Transverse colon (tissue), 4 donors: ENCODE measurements around the gene NANOS1. TPM values are rescaled to one million over a fixed set of nuclear protein-coding genes. Genes with fewer than 3 reads are reported as not detected.

Experiments used
- DNase-seq: peaks from one replicate; pipeline ENCODE4 v3.0.0-alpha.2; 2019
- H3K27ac ChIP-seq, 4 donors: fragments of 200-600 bp; sonication (generic); 2 replicates each; pipeline ENCODE4 v1.5.1; 2016 to 2018; ENCODE audit warnings: inconsistent platforms in 4 of 4
- H3K27me3 ChIP-seq: fragments of 200-600 bp; sonication (generic); 2 replicates; pipeline ENCODE4 v1.5.1; 2017; ENCODE audit warnings: inconsistent platforms
- H3K36me3 ChIP-seq, 4 donors: fragments of 200-600 bp; sonication (generic); 2 replicates each; pipeline ENCODE4 v1.5.1; 2017 to 2019; ENCODE audit warnings: inconsistent platforms in 4 of 4
- H3K4me1 ChIP-seq, 4 donors: fragments of 200-600 bp; sonication (generic); 2 replicates each; pipeline ENCODE4 v1.5.1; 2017 to 2020; ENCODE audit warnings: inconsistent platforms in 4 of 4
- H3K4me3 ChIP-seq, 4 donors: fragments of 200-600 bp; sonication (generic); 1 replicate in 1 of 4; 2 replicates in 3 of 4; pipeline versions ENCODE4 v1.5.1 to v1.6.1; 2017 to 2019; ENCODE audit warnings: inconsistent platforms in 4 of 4
- H3K9me3 ChIP-seq, 2 donors: fragments of 200-600 bp; sonication (generic); 2 replicates each; pipeline ENCODE4 v1.5.1; 2017 to 2019; ENCODE audit warnings: inconsistent platforms in 2 of 2
- EP300 ChIP-seq: sonication (generic); formaldehyde crosslinking; IDR thresholded peaks from one replicate; pipeline ENCODE4 v1.6.1; 2017; ENCODE audit warnings: antibody characterized with exemption, low read depth
- POLR2A ChIP-seq: fragments of 450-650 bp; IDR thresholded peaks from one replicate; pipeline ENCODE4 v1.6.1; 2016; ENCODE audit warnings: antibody characterized with exemption, mild to moderate bottlenecking, moderate library complexity
- POLR2AphosphoS5 ChIP-seq, 3 donors: sonication (generic); formaldehyde crosslinking; IDR thresholded peaks; one replicate each; pipeline ENCODE4 v1.6.1; 2016; ENCODE audit warnings: antibody characterized with exemption in 3 of 3
- WGBS, 2 donors: methylation state at CpG; one replicate each; pipeline ENCODE4 v1.1.5; 2018; ENCODE audit warnings: low coverage in 1 of 2; 5-methylcytosine and 5-hydroxymethylcytosine counted together
- in situ Hi-C, 4 donors: fragments of 200-750 bp; cut with MboI; loops; one replicate each; pipeline versions ENCODE4 v1.15.0 to v1.15.1; 2017; ENCODE audit warnings: low sequenced_read_pairs in 3 of 4, low pct_ligation_motif_present in 1 of 4, low pct_unique_long_range_greater_than_20kb in 1 of 4
- intact Hi-C: fragments of 100-400 bp; cut with DNase I; formaldehyde crosslinking; loops from one replicate; pipeline ENCODE4 v1.15.1; 2023; ENCODE audit warnings: low total_unique reads
- total RNA-seq, 4 donors: library from RNA; depleted of rRNA; stranded (reverse); fragments of >200 nt; gene quantifications; one replicate each; pipeline ENCODE4 v1.1.0, GENCODE V29; 2016
- TF ChIP-seq, protein P1 (sequence below), 5 experiments: fragments of 200-600 bp in 3 of 5; fragments of 450-650 bp in 2 of 5; sonication (generic) in 3 of 5; IDR thresholded peaks; 1 replicate in 2 of 5; 2 replicates in 3 of 5; pipeline ENCODE4 v1.5.1; 2016 to 2017; ENCODE audit warnings: antibody characterized with exemption in 5 of 5, inconsistent platforms in 3 of 5, mild to moderate bottlenecking in 2 of 5, moderate library complexity in 1 of 5

NANOS1 gene
- total RNA-seq, 4 donors from 2014 or later, result 0.20 to 7.1 (median 1.9) TPM

DNA sequence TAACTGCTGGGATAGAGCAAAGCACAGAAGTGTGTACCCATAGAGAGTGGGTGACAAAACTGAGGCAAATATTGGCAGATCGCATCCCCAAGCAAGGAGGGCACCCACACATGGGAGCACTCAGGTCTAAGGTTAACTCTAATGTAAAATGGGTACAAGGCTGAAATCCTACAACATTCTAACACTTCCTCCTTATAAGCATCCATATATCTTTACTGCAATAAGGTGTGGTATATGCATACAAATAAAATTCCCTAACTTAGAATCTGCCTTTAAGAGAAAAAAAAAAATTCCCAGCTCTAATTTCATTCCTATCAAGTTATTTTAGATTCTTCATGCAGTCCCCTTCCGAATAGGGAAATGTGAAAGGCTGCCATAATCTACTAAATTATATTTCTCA, 32.4 kb downstream of the NANOS1 start:
- TF ChIP-seq POLR2A (no peak), POLR2AphosphoS5 (IDR thresholded peaks at IDR 0.05) (no peak), EP300 (no peak)
- TF ChIP-seq, protein P1, sequence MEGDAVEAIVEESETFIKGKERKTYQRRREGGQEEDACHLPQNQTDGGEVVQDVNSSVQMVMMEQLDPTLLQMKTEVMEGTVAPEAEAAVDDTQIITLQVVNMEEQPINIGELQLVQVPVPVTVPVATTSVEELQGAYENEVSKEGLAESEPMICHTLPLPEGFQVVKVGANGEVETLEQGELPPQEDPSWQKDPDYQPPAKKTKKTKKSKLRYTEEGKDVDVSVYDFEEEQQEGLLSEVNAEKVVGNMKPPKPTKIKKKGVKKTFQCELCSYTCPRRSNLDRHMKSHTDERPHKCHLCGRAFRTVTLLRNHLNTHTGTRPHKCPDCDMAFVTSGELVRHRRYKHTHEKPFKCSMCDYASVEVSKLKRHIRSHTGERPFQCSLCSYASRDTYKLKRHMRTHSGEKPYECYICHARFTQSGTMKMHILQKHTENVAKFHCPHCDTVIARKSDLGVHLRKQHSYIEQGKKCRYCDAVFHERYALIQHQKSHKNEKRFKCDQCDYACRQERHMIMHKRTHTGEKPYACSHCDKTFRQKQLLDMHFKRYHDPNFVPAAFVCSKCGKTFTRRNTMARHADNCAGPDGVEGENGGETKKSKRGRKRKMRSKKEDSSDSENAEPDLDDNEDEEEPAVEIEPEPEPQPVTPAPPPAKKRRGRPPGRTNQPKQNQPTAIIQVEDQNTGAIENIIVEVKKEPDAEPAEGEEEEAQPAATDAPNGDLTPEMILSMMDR (IDR thresholded peaks at IDR 0.05), result no peak
- peaks cover 0 to 13% (median 0%) of the 10 kb centered on the region in 4 donors for H3K4me1 ChIP-seq
- H3K27me3 ChIP-seq, result no peaks in the 10 kb centered on the region
- intact Hi-C loops, result no loop called here
- 93 to 94% methylated on average over 2 of the region's 2 CpGs for WGBS, 2 donors
- no peak for DNase-seq
- H3K4me3 ChIP-seq, result no peak overlapping the region
- H3K27ac ChIP-seq, result peak overlapping the region in 1 of 4 donors; percentile 21
- H3K36me3 ChIP-seq, result peaks cover 0 to 78% (median 38%) of the 10 kb centered on the region in 4 donors
- in situ Hi-C loops, result no loop called here
- no peaks in the 10 kb centered on the region for H3K9me3 ChIP-seq

DNA sequence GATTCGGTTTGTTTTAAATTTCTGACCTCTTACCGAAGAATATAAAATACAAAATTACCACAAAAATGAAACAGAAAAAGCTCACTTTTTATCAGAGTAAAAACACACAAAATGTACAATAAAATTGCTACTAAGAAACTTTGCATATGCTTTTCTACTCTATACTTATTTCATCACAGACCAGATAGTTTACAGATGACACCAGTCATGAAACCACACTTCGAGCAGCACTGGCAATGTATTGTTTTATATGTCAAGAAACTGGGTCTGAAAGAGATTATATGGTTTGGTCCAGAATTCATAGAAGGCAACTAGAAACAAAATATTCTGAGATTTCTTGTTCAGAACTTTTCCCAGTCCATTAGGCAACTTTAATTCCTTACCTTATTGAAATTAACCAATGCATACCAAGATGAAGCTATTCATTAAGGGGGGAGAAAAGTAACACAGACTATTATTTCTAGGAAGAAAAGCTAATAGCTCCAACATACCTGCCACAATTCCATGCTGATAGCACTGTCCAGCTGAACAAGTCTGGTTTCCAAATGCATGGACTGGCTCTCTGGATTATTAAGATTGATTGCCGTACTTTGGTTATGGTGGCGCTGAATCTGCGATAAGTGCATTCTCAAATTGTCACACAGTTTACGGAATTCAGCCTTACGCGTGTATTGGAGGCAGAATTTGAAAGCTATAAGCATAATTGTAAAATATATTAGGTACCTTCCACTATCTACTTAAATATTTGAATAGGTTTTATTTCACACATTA, 41.1 kb downstream of the NANOS1 start:
- in situ Hi-C loops (no loop called here), intact Hi-C loops (no loop called here)
- Histone ChIP-seq H3K27ac (no peak overlapping the region), H3K36me3 (peaks cover 3 to 61% (median 32%) of the 10 kb centered on the region in 4 donors), H3K27me3 (no peaks in the 10 kb centered on the region), H3K4me1 (peaks cover 0 to 17% (median 3%) of the 10 kb centered on the region in 4 donors), H3K4me3 (no peak overlapping the region), H3K9me3 (no peaks in the 10 kb centered on the region)
- DNase-seq, result no peak
- TF ChIP-seq POLR2A, result no peak
- no peak for TF ChIP-seq EP300
- TF ChIP-seq POLR2AphosphoS5 (IDR thresholded peaks at IDR 0.05), result no peak
- TF ChIP-seq, protein P1 (IDR thresholded peaks at IDR 0.05), result no peak
- 91% methylated on average over 9 of the region's 9 CpGs for WGBS, 2 donors

DNA sequence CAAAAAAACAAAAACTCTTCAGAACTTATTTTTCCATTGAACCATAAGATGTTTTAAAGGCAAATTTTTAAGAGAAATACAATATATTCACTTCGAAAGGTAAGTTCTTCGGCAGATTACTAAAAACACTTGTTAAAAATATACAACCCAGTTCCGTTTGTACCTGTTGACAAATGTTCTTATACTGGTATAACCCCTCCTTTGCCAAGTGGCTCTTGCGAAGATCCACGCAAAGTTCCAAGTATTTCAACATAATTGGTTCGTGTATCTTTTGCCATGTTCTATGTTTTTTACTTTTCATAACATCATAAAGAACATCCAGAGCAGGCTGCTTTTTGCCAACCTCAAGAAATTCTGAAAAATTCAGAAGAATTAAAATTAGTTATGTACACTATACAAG, 44.1 kb downstream of the NANOS1 start:
- H3K27me3 ChIP-seq, result no peaks in the 10 kb centered on the region
- H3K27ac ChIP-seq, result no peak overlapping the region
- peaks cover 3 to 41% (median 21%) of the 10 kb centered on the region in 4 donors for H3K36me3 ChIP-seq
- H3K4me1 ChIP-seq, result peaks cover 12 to 44% (median 23%) of the 10 kb centered on the region in 4 donors
- intact Hi-C loops, result no loop called here
- no peaks in the 10 kb centered on the region for H3K9me3 ChIP-seq
- 74 to 80% methylated on average over 6 of the region's 6 CpGs for WGBS, 2 donors
- in situ Hi-C loops, result no loop called here
- DNase-seq, result no peak
- TF ChIP-seq EP300 (no peak), POLR2A (no peak), POLR2AphosphoS5 (IDR thresholded peaks at IDR 0.05) (no peak)
- TF ChIP-seq, protein P1 (IDR thresholded peaks at IDR 0.05), result no peak
- no peak overlapping the region for H3K4me3 ChIP-seq

DNA sequence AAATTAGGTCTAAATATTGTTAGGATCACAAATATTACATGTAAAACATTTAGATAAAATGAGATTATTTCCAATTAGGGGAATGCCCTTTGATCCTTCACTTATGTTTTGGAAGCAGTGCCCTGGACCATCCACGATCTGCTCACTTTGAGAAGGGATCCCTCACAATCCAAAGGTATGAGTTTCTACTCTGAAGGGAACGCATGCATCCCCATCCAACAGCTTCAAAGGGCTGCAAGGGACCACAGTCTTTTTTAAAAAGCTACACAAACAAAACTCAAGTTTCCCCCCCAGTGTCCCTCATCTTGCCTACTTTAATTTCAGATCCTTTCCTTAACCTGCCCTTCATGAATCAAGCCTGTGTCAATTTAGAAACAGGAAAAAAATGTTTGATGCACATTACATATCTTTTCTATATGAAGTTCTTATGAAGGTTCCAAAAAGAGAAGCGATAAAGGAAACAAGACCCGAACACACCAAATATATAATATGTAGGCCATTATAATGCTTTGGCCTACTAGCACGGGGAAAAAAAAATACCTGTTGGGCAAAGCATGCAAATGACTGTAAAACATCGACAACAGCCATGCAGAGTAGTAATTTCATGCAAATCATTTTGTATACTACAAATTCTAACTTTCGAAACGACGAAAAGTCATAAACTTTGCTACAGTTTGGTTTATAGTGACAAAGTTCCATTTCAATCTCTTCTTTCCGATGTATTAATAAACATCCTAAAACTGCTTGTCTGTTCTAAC, 49.1 kb downstream of the NANOS1 start:
- DNase-seq, result no peak
- Histone ChIP-seq H3K9me3 (no peaks in the 10 kb centered on the region), H3K4me3 (peak overlapping the region in 3 of 4 donors; percentile 72 to 97 (median 94)), H3K27ac (peak overlapping the region; percentile 97 to 99 (median 98)), H3K36me3 (no peaks in the 10 kb centered on the region), H3K27me3 (no peaks in the 10 kb centered on the region), H3K4me1 (peaks cover 12 to 53% (median 32%) of the 10 kb centered on the region in 4 donors)
- intact Hi-C loops (no loop called here), in situ Hi-C loops (no loop called here)
- 12 to 13% methylated on average over 9 to 10 of the region's 10 CpGs for WGBS, 2 donors
- TF ChIP-seq, protein P1 (IDR thresholded peaks at IDR 0.05), result no peak
- TF ChIP-seq POLR2A, result no peak
- no peak for TF ChIP-seq POLR2AphosphoS5 (IDR thresholded peaks at IDR 0.05)
- TF ChIP-seq EP300, result no peak
